Type B pancreatic cell (in vitro differentiated cells): ENCODE measurements around the gene TNS3. TPM values are rescaled to one million over a fixed set of nuclear protein-coding genes. Genes with fewer than 3 reads are reported as not detected.
A peak's percentile ranks its signal among the peaks of the same experiment; 100 is the strongest.

Experiments used
- DNase-seq: peaks from one replicate; pipeline ENCODE4 v3.0.0; 2021; ENCODE audit warnings: mixed read lengths; ENCODE audit not compliant: unreplicated experiment; ENCODE audit errors: extremely low spot score
- H3K27ac Mint-ChIP-seq: 2 replicates; pipeline ENCODE4 v1.8.0; 2021; ENCODE audit warnings: mild to moderate bottlenecking, mixed read lengths
- H3K27me3 Mint-ChIP-seq: 2 replicates; pipeline ENCODE4 v1.8.0; 2021; ENCODE audit warnings: mixed read lengths
- H3K36me3 Mint-ChIP-seq: 2 replicates; pipeline ENCODE4 v1.8.0; 2021; ENCODE audit warnings: mixed read lengths
- H3K4me1 Mint-ChIP-seq: one replicate; pipeline ENCODE4 v1.8.0; 2021; ENCODE audit warnings: mixed read lengths; ENCODE audit not compliant: unreplicated experiment
- H3K4me3 Mint-ChIP-seq: 2 replicates; pipeline ENCODE4 v1.8.0; 2021; ENCODE audit warnings: mild to moderate bottlenecking, mixed read lengths
- H3K9me3 Mint-ChIP-seq: 2 replicates; pipeline ENCODE4 v1.8.0; 2021; ENCODE audit warnings: mixed read lengths
- total RNA-seq: library from RNA; stranded (reverse); gene quantifications from 2 replicates; pipeline ENCODE4 v1.2.1, GENCODE V29; 2021; ENCODE audit warnings: low replicate concordance
- TF ChIP-seq, protein P1 (sequence below): fragments of 200-600 bp; sonication (generic); conservative IDR thresholded peaks from 2 replicates; pipeline ENCODE4 v1.5.0; 2021; ENCODE audit warnings: antibody characterized with exemption, mild to moderate bottlenecking

TNS3 gene
- total RNA-seq, 1 donor from 2014 or later = 138 TPM

GRCh38 chr7:47449810-47450590 lies 131.9 kb downstream of the TNS3 start:
- H3K27ac Mint-ChIP-seq = no peak overlapping the region

DNA sequence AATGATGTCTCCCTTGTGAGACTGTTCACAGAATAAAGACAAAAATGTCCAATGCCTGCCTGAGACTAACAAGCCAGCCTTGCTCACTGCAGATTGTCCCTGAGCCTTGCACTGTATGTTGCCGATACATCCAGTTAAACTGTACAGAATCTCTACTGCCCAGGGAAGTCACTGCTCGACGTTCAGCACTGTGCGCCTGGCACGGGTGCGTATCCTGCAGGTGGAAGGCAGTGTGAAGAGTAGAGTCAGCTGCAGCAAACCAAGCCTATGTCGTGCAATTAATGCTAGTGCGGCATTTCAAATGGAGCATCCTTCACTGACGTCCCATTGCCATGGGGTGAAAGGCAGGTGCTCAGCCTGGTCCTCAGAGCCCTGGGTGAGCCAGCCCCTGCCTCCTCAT lies 132.9 kb downstream of the TNS3 start:
- Mint-ChIP-seq H3K27ac (no peak overlapping the region), H3K36me3 (peaks cover 4% of the 10 kb centered on the region), H3K4me3 (no peak overlapping the region), H3K4me1 (peaks cover 47% of the 10 kb centered on the region), H3K27me3 (no peaks in the 10 kb centered on the region), H3K9me3 (no peaks in the 10 kb centered on the region)
- TF ChIP-seq, protein P1, sequence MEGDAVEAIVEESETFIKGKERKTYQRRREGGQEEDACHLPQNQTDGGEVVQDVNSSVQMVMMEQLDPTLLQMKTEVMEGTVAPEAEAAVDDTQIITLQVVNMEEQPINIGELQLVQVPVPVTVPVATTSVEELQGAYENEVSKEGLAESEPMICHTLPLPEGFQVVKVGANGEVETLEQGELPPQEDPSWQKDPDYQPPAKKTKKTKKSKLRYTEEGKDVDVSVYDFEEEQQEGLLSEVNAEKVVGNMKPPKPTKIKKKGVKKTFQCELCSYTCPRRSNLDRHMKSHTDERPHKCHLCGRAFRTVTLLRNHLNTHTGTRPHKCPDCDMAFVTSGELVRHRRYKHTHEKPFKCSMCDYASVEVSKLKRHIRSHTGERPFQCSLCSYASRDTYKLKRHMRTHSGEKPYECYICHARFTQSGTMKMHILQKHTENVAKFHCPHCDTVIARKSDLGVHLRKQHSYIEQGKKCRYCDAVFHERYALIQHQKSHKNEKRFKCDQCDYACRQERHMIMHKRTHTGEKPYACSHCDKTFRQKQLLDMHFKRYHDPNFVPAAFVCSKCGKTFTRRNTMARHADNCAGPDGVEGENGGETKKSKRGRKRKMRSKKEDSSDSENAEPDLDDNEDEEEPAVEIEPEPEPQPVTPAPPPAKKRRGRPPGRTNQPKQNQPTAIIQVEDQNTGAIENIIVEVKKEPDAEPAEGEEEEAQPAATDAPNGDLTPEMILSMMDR = no peak
- DNase-seq = no peak

More at GRCh38 chr7:47449810-47450590, 131.9 kb downstream of the TNS3 start:
- Mint-ChIP-seq H3K4me3 (no peak overlapping the region), H3K9me3 (no peaks in the 10 kb centered on the region), H3K36me3 (peaks cover 4% of the 10 kb centered on the region), H3K4me1 (peaks cover 47% of the 10 kb centered on the region), H3K27me3 (no peaks in the 10 kb centered on the region)
- TF ChIP-seq, protein P1 = no peak
- DNase-seq = no peak

DNA sequence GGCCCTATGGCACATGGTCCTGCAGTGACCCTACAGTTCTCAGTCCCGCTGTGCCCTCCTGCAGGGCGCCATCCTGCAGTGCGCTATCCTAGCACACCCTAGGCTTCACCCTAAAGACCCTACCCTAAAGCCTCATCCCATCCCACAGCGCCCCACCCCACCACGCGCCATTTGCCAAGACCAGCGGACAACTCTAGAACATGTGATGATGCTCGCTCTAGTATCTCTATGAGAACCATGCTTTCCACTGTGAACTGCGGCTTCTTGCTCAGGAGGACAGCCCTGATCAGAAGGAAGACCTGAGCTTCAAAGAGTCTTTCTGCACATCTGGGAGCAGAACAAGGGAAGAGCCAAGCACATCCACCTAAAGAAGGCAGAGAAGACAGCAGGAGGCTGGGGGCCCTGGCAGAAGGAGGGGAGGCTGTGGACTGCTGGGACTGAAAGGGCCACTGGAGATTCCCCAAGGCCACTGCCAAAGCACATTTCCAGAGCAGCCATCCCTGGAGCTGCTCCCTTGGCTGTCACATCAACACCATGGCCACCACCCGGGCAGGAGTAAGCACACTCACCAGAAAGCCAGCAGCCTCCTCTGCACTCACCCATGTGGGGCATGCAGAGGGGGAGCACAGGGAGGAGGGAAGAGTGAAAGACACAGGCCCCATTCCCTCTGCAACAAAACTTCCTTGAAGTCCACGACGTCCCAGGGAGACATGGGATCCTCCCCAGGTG lies 134.1 kb downstream of the TNS3 start:
- H3K9me3 Mint-ChIP-seq = no peaks in the 10 kb centered on the region
- no peaks in the 10 kb centered on the region for H3K27me3 Mint-ChIP-seq
- no peak overlapping the region for H3K27ac Mint-ChIP-seq
- H3K4me1 Mint-ChIP-seq = peaks cover 48% of the 10 kb centered on the region
- H3K36me3 Mint-ChIP-seq = peaks cover 4% of the 10 kb centered on the region
- TF ChIP-seq, protein P1 = no peak
- DNase-seq = no peak
- no peak overlapping the region for H3K4me3 Mint-ChIP-seq

- Mint-ChIP-seq H3K4me1 (peaks cover 50% of the 10 kb centered on the region), H3K36me3 (peaks cover 4% of the 10 kb centered on the region), H3K27ac (peak overlapping the region; percentile 41), H3K9me3 (no peaks in the 10 kb centered on the region), H3K4me3 (no peak overlapping the region), H3K27me3 (no peaks in the 10 kb centered on the region)
- no peak for DNase-seq
- TF ChIP-seq, protein P1 = no peak
Observed at GRCh38 chr7:47446871-47447466, 134.9 kb downstream of the TNS3 start.

- H3K27ac Mint-ChIP-seq = peak overlapping the region; percentile 43
- no peaks in the 10 kb centered on the region for H3K9me3 Mint-ChIP-seq
- H3K27me3 Mint-ChIP-seq = no peaks in the 10 kb centered on the region
- H3K4me1 Mint-ChIP-seq = peaks cover 51% of the 10 kb centered on the region
- H3K36me3 Mint-ChIP-seq = peaks cover 5% of the 10 kb centered on the region
- H3K4me3 Mint-ChIP-seq = peak overlapping the region; percentile 7
- no peak for DNase-seq
- TF ChIP-seq, protein P1 = peak; percentile 69
Observed at GRCh38 chr7:47444376-47445098, 137.4 kb downstream of the TNS3 start.
